ENCODE data around the gene MDK.

Gene MDK

GRCh38 chr11:46407635-46408034 is 26.2 kb downstream of the MDK start:
- no peak for DNase-seq

GRCh38 chr11:46408407-46408986 is 27.0 kb downstream of the MDK start:
- DNase-seq: no peak

DNA sequence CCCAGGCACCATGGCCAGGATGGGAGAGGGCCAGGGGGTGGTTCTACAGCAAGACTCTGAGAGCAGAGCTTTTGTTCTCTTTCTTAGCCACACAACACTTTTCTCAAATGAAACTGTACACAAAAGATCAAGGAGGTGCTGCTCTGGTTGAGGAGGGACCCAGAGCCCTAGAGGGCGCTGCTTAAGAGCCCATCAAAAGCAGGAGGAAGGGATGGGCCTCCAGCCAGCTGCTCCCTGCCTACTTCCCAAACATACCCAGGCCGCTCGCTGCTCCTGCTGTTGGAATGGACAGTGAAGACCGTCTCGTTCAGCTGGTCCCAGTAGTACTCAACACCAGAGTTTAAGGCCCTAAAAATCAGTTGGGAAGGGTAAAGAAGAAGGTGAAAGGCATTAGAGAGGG is 28.6 kb downstream of the MDK start:
- peak; percentile 65 for DNase-seq

- peak; percentile 89 for DNase-seq
Observed at GRCh38 chr11:46413760-46414465, 32.4 kb downstream of the MDK start.

DNA sequence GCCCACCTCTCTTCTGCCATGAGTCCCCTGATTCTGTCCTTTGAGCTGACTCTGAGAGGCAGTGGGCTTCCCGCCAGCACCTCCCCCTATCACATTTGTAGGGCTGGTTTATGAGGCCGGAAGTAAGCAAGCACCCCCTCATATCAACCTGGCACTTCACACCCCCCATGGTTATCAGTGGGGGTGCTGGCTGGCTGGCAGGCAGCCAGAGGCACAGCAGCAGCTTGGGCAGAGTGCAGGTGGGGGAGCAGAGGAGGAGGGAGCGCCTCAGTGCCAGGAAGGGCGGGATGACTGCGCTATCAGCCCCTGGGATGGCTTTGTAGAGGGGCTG is 33.0 kb downstream of the MDK start:
- peak; percentile 99 for DNase-seq

- DNase-seq: peak; percentile 98
Observed at GRCh38 chr11:46414879-46415278, 33.4 kb downstream of the MDK start.

DNA sequence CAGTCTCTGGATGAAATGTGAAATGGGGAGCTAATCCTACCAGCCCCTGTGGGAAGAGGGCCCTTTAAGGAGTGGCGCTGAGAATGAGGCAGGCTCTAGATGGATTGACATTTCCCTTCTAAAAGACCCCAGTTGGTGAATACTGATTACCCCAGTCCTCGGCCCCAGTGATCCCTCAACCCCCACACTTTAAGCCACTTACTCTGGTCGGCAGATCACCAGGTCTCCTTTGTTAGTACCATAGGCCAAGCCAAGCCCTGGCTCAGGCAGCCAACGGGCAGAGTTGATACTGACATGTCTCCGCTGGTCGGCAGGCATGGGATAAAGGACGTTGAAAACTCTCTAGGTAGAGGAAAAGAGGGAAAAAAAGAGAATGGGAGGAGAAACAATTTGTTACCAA is 36.2 kb downstream of the MDK start:
- DNase-seq: no peak

DNA sequence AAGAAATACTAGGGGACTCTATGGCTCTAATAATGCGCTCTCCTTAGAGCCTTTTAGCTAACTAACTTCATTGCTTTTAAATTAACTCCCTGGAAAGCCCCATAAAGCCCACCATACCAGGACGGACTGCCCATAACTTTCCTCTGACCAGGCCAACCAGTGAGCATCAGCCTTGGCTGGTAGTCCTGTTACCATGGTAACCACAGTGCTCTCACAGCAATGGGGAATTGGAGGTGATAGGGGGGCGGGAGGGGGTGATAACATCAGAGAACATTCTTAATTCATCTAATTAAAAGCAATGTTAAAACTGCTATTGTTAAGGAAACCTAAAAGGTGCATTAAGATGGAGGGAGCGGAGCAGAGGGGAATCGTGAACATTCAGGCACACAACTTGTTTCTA is 37.3 kb downstream of the MDK start:
- DNase-seq: no peak

DNA sequence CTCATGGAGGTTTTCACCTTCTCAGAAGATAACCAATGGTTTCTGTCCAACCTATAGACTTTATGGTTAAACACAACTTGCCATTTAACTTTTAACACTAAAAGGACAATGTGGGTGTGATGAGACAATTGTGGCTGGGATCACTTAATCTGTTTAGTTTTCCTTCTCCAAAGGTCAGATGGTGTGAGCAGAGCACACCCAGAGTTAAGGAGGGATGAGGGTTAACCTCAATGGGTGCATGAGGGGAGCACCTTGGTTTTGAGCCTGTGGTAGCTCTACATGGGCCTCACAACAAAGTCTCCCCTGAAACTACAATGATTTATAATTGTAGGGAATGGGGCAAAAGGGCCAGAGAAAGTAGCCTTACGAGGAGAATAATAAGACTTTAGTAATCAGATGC is 39.0 kb downstream of the MDK start:
- no peak for DNase-seq

DNA sequence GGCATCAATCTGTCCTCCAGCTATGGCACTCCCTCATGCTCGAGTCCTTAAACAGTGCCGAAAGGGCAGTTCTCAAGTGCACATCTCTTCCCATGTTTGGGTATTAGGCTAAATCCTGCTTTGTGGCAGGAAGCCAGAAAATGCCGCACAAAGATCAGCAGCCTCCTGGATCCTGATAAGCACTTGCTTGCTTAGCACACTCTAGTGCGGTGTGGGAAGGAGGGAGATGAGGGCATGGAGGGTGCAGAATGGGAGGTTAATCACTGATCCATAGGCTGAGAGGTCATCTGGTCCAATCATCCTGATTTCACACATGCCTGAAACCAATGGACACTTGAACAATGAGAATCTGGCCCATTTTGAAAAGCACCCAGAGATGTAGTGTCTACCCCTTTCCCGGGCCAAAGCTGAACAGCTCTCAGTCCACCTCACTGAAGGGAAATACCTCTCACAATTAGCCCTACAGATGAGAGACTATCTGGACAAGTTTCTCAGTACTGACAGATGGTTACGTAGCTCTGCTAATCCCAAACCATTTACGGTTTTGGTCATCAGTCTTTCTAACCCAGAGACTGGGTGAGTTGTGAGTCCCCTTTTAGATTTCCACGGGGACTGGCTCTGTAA is 39.9 kb downstream of the MDK start:
- DNase-seq: no peak

GRCh38 chr11:46422588-46422987 is 41.1 kb downstream of the MDK start:
- no peak for DNase-seq

GRCh38 chr11:46426233-46426991 is 44.9 kb downstream of the MDK start:
- DNase-seq: no peak

- no peak for DNase-seq
Observed at GRCh38 chr11:46427364-46427763, 45.9 kb downstream of the MDK start.

DNA sequence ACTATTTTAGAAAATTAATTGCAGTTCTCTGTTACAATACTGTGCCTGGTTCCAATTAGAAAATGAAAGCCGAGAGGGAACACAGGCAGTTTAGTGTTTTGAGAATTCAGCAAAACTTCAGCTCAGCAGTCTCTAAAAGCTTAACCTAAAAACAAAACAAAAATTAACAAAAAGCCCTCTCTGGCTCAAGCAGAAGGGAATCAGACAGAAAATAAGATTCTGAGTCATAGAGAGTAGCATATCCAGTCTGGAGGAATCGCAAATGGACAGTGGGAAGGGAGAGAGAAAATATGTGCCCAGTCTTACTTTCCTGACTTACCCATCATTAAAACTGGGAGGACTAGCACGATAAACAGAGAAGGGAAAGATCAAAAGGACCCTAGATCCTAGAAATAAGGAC is 48.2 kb downstream of the MDK start:
- DNase-seq: no peak

- no peak for DNase-seq
Observed at GRCh38 chr11:46431211-46431610, 49.7 kb downstream of the MDK start.

Data from NCI-H1092 treated with DMSO at 0.1 percent for 48 hours (cell line).